GM18868 (cell line): ENCODE results near the gene ARFRP1.
"Not testable (repeated sequence)": the region's sequence is repeated elsewhere in the genome, so short reads cannot be mapped to it uniquely, and the experiment has no call there.

Source experiments
- ATAC-seq: cut with Tn5 transposase; IDR thresholded peaks from one replicate; pipeline ENCODE4 v1.9.1; 2021; ENCODE audit warnings: mild to moderate bottlenecking, moderate library complexity; ENCODE audit not compliant: unreplicated experiment

ARFRP1 gene

GRCh38 chr20:63658749-63659187 is 49.0 kb downstream of the ARFRP1 start:
- peak; percentile 12 for ATAC-seq

- ATAC-seq, result peak; percentile 82
Observed at GRCh38 chr20:63657937-63658748, 49.6 kb downstream of the ARFRP1 start, which contains the start of gene RTEL1. TSS of gene RTEL1 (plus strand) at chr20:63658312. CDS start at chr20:63659403, 1,091 bp downstream.

GRCh38 chr20:63657260-63657936 is 50.4 kb downstream of the ARFRP1 start:
- ATAC-seq, result no peak

- no peak for ATAC-seq
Observed at GRCh38 chr20:63656451-63656850, 51.3 kb downstream of the ARFRP1 start.

GRCh38 chr20:63655249-63655648 is 52.5 kb downstream of the ARFRP1 start:
- ATAC-seq, result no peak

DNA sequence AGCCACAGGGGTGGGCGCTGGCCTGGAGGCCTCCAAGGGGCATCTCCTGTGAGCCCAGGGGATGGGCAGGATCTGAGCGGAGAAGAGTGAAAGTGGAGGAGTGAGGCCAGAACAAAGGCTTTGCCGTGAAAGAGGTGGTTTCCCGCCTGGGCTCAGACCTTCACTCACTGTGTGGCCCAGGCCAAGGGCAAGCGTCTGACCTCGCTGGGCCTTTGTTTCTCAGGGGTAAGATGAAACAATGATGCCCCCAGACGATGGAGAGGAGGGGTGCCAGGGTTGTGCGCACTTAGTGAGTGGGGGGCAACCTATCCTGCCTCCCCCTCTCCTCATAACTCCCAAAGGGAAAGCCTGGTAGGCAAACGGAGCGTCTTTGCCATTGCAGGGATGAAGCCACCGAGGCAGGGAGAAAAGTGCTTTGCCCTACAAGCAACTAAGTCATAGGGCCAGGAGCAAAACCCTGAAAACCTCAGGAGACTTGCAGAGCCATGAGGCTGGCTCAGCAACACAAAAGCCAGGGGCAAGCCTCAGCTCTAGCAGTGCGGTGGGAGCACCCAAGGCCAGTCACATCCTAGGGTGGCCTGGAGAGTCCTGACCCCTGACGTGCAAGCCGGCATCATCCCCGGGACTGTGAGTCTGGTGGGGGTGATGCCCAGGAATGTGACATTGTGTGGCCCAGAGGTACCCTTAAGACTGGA is 53.7 kb downstream of the ARFRP1 start:
- ATAC-seq, result no peak

DNA sequence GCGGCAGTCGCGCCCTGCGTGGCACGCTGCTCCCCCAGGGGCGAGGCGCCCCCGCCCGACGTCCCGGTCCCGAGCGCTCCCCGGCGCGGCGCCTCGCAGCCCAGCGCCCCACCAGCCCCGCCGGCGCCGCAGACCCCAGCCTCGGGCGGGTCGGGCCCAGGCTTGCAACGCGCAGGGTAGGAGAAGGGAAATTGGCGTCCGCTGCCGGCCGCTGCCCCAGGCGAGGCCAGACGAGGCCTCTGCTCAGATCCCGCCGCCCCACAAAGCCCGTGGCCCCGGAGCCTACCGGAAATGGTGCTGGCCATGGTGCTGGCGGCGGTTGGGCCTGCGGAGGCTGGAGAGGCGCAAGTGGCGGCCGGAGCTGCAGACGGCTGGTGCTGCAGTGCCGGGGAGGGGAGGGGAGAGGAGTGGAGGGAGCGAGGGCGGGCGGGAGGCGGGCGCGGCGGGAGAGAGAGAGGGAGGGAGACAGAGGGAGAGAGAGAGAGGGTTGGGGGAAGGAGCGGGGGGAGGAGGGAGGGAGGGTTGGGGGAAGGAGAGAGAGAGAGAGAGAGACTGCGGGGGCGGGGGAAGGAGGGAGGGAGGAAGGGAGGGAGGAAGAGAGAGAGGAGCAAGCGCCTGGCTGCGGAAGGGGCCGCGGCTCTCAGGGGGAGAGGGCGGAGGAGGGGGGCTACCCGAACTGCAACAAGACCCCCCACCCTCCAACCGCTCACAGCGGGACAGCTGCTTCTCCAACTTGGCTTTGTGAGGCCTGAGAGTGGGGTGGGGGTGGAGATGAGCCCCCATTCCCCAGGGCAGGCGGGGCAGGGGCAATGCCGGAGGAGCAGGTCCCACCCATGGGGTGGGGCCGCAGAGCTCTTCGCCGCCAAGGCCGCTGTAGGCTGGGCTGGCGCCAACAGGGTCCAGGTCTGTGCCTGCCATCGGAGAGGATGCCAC is 54.5 kb downstream of the ARFRP1 start, which contains the start of gene STMN3:
Gene STMN3, minus strand, starts transcription at position 384 of the 933 bp plus-strand sequence. Its CDS starts 79 bp downstream, at position 305.
- no peak for ATAC-seq

DNA sequence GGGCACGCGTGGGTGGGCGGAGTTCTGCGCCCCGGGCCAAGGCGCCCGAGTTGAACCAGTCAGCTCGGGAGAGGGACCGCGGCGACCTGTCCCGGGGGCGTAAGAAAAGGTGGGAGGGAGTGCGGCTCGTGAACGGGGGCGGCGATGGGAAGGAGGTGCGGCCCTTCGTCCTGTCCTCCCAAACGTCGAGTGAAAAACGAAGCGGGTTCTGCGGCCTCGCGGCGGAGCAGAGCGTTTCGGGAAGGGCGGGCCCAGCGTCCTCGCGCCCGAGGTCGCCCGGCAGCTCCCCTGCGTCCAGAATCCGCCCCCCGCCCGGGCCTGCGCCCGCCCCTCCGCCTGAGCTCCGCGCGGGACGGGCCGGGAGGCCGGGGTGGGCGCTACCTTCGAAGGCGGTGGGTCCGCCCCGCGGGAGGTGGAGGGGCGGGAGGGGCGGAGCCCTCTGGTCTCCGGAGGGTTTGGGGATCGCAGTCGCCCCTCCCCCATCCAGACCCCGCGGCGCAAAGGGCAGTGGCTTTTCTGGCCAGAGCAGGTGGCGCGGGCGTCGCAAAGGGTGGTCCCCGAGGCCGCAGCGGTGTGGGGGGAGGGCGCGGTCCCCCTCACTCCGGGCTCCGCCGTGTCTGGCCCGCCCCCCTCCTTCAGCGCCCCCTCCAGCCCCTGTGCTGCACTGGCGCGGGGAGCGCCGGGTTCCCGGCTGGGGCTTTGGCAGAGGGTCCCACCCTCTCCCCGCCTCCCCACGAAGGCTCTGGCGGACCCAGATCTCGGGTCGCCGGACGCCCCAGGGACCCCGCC is 55.4 kb downstream of the ARFRP1 start:
- no peak for ATAC-seq

DNA sequence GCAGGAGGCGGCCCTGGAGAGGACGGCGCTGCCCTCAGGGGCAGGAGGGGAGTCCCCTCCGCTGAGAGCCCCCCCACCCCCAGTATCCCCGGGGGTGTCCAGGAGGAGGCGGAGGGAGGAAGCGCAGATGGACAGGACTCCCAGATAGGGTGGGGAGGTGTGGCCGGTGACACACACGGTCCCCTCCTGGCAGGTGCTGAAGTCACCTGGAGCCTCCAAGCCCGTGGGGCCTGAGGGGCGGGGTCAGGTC is 55.9 kb downstream of the ARFRP1 start:
- ATAC-seq, result no peak

DNA sequence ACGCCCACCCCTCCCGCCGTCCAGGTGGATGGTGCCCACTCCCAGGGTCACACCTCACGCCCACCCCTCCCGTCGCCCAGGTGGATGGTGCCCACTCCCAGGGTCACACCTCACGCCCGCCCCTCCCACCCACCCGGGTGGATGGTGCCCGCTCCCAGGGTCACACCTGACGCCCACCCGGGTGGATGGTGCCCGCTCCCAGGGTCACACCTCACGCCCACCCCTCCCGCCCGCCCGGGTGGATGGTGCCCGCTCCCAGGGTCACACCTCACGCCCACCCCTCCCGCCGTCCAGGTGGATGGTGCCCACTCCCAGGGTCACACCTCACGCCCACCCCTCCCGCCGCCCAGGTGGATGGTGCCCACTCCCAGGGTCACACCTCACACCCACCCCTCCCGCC is 57.3 kb downstream of the ARFRP1 start:
- ATAC-seq, result not testable (repeated sequence)

- no peak for ATAC-seq
Observed at GRCh38 chr20:63648895-63649589, 58.7 kb downstream of the ARFRP1 start.
